Naive B cell (primary cell): Measurements from ENCODE around the gene TMCC3. TPM values are rescaled to one million over a fixed set of nuclear protein-coding genes. Genes with fewer than 3 reads are reported as not detected.
"Not testable (repeated sequence)": the region's sequence is repeated elsewhere in the genome, so short reads cannot be mapped to it uniquely, and the experiment has no call there.

Experiments
- ATAC-seq, 2 donors: fragments of 150-1000 bp; cut with Tn5 transposase; 2 replicates each; pipeline ENCODE4 v1.10.0; 2021; ENCODE audit warnings: low read depth in 2 of 2, mild to moderate bottlenecking in 2 of 2, moderate library complexity in 2 of 2
- DNase-seq: peaks from one replicate; pipeline ENCODE4 v3.0.0; 2022
- H3K27ac Mint-ChIP-seq, 6 donors: one replicate each; pipeline ENCODE4 v1.8.0; 2020 to 2022; ENCODE audit warnings: mild to moderate bottlenecking in 6 of 6, mixed read lengths in 6 of 6, moderate library complexity in 5 of 6, inconsistent platforms in 2 of 6
- H3K27me3 Mint-ChIP-seq, 3 donors: one replicate each; pipeline ENCODE4 v1.8.0; 2021 to 2022; ENCODE audit warnings: mixed read lengths in 3 of 3, mild to moderate bottlenecking in 1 of 3
- H3K36me3 Mint-ChIP-seq, 2 donors: one replicate each; pipeline ENCODE4 v1.8.0; 2020 to 2022; ENCODE audit warnings: mixed read lengths in 2 of 2, inconsistent platforms in 1 of 2, mild to moderate bottlenecking in 1 of 2
- H3K4me1 Mint-ChIP-seq, 3 donors: one replicate each; pipeline ENCODE4 v1.8.0; 2020 to 2022; ENCODE audit warnings: mixed read lengths in 3 of 3, inconsistent platforms in 1 of 3, mild to moderate bottlenecking in 1 of 3, moderate library complexity in 1 of 3
- H3K4me3 Mint-ChIP-seq, 8 donors: one replicate each; pipeline ENCODE4 v1.8.0; 2020 to 2022; ENCODE audit warnings: mild to moderate bottlenecking in 8 of 8, mixed read lengths in 8 of 8, moderate library complexity in 8 of 8, inconsistent platforms in 2 of 8
- H3K9me3 Mint-ChIP-seq, 7 donors: one replicate each; pipeline ENCODE4 v1.8.0; 2020 to 2022; ENCODE audit warnings: mixed read lengths in 7 of 7, mild to moderate bottlenecking in 5 of 7, inconsistent platforms in 2 of 7, moderate library complexity in 1 of 7
- polyA plus RNA-seq, 6 donors: library from polyadenylated mRNA; unstranded; fragments of 300-500 nt; fragmentation: Illumina TruSeq; gene quantifications; one replicate each; pipeline ENCODE4 v1.2.3, GENCODE V29; 2021; ENCODE audit warnings: low read depth in 6 of 6

The TMCC3 gene
- polyA plus RNA-seq, 6 donors from 2014 or later, result 8.4 to 21.7 (median 13.5) TPM

GRCh38 chr12:94601307-94601706 is 49.0 kb downstream of the TMCC3 start:
- not testable (repeated sequence) for H3K9me3 Mint-ChIP-seq, H3K4me3 Mint-ChIP-seq, H3K27me3 Mint-ChIP-seq, H3K27ac Mint-ChIP-seq, DNase-seq, H3K4me1 Mint-ChIP-seq, ATAC-seq
- peaks cover 6 to 10% of the 10 kb centered on the region in 2 donors for H3K36me3 Mint-ChIP-seq

GRCh38 chr12:94599189-94599588 is 51.2 kb downstream of the TMCC3 start:
- H3K27me3 Mint-ChIP-seq, result no peaks in the 10 kb centered on the region
- peaks cover 6% of the 10 kb centered on the region in 2 donors for H3K36me3 Mint-ChIP-seq
- no peaks in the 10 kb centered on the region for H3K9me3 Mint-ChIP-seq
- peaks cover 7 to 10% (median 8%) of the 10 kb centered on the region in 3 donors for H3K4me1 Mint-ChIP-seq
- no peak for ATAC-seq
- DNase-seq, result no peak
- H3K4me3 Mint-ChIP-seq, result no peak overlapping the region
- no peak overlapping the region for H3K27ac Mint-ChIP-seq

- DNase-seq (no peak), ATAC-seq (no peak)
- no peak overlapping the region for H3K4me3 Mint-ChIP-seq
- H3K27me3 Mint-ChIP-seq, result no peaks in the 10 kb centered on the region
- H3K4me1 Mint-ChIP-seq, result peaks cover 20 to 22% (median 21%) of the 10 kb centered on the region in 3 donors
- H3K9me3 Mint-ChIP-seq, result no peaks in the 10 kb centered on the region
- peaks cover 6% of the 10 kb centered on the region in 2 donors for H3K36me3 Mint-ChIP-seq
- H3K27ac Mint-ChIP-seq, result peak overlapping the region in 1 of 6 donors; percentile 9
These were observed 53.1 kb downstream of the TMCC3 start for GRCh38 chr12:94597268-94597667.

GRCh38 chr12:94596596-94596995 is 53.8 kb downstream of the TMCC3 start:
- Mint-ChIP-seq H3K27ac (no peak overlapping the region), H3K4me1 (peaks cover 20 to 22% (median 21%) of the 10 kb centered on the region in 3 donors), H3K4me3 (peak overlapping the region in 1 of 8 donors; percentile 4), H3K27me3 (no peaks in the 10 kb centered on the region), H3K9me3 (no peaks in the 10 kb centered on the region), H3K36me3 (peaks cover 6% of the 10 kb centered on the region in 2 donors)
- DNase-seq, result no peak
- no peak for ATAC-seq

GRCh38 chr12:94595152-94595551 is 55.2 kb downstream of the TMCC3 start:
- Mint-ChIP-seq H3K4me1 (peaks cover 20 to 22% (median 21%) of the 10 kb centered on the region in 3 donors), H3K27ac (no peak overlapping the region), H3K36me3 (peaks cover 12 to 16% of the 10 kb centered on the region in 2 donors), H3K9me3 (no peaks in the 10 kb centered on the region), H3K4me3 (no peak overlapping the region), H3K27me3 (no peaks in the 10 kb centered on the region)
- ATAC-seq (no peak), DNase-seq (no peak)

GRCh38 chr12:94594443-94594825 is 55.9 kb downstream of the TMCC3 start:
- H3K9me3 Mint-ChIP-seq, result no peaks in the 10 kb centered on the region
- peaks cover 20 to 22% (median 21%) of the 10 kb centered on the region in 3 donors for H3K4me1 Mint-ChIP-seq
- H3K36me3 Mint-ChIP-seq, result peaks cover 12 to 18% of the 10 kb centered on the region in 2 donors
- H3K27ac Mint-ChIP-seq, result peak overlapping the region in 2 of 6 donors; percentile 26 to 72
- DNase-seq (no peak), ATAC-seq (no peak)
- peak overlapping the region in 1 of 8 donors; percentile 18 for H3K4me3 Mint-ChIP-seq
- H3K27me3 Mint-ChIP-seq, result no peaks in the 10 kb centered on the region

GRCh38 chr12:94593822-94594442 is 56.4 kb downstream of the TMCC3 start:
- Mint-ChIP-seq H3K27me3 (no peaks in the 10 kb centered on the region), H3K9me3 (no peaks in the 10 kb centered on the region), H3K36me3 (peaks cover 12 to 18% of the 10 kb centered on the region in 2 donors), H3K4me3 (peak overlapping the region in 1 of 8 donors; percentile 25), H3K4me1 (peaks cover 20 to 22% (median 21%) of the 10 kb centered on the region in 3 donors), H3K27ac (peak overlapping the region in 2 of 6 donors; percentile 10 to 72)
- DNase-seq (no peak), ATAC-seq (peak; percentile 37 to 43)

GRCh38 chr12:94592723-94593122 is 57.6 kb downstream of the TMCC3 start:
- peaks cover 6 to 12% of the 10 kb centered on the region in 2 donors for H3K36me3 Mint-ChIP-seq
- not testable (repeated sequence) for H3K27me3 Mint-ChIP-seq

GRCh38 chr12:94592080-94592479 is 58.3 kb downstream of the TMCC3 start:
- H3K27ac Mint-ChIP-seq, result no peak overlapping the region
- ATAC-seq (no peak), DNase-seq (no peak)
- peaks cover 20 to 22% (median 21%) of the 10 kb centered on the region in 3 donors for H3K4me1 Mint-ChIP-seq
- no peaks in the 10 kb centered on the region for H3K27me3 Mint-ChIP-seq
- H3K4me3 Mint-ChIP-seq, result no peak overlapping the region
- peaks cover 6 to 12% of the 10 kb centered on the region in 2 donors for H3K36me3 Mint-ChIP-seq
- H3K9me3 Mint-ChIP-seq, result no peaks in the 10 kb centered on the region

More at GRCh38 chr12:94592723-94593122, 57.6 kb downstream of the TMCC3 start:
- Mint-ChIP-seq H3K4me1 (peaks cover 20 to 22% (median 21%) of the 10 kb centered on the region in 3 donors), H3K27ac (peak overlapping the region in 1 of 6 donors; percentile 57)
- H3K9me3 Mint-ChIP-seq, ATAC-seq, DNase-seq, H3K4me3 Mint-ChIP-seq: not testable (repeated sequence)

GRCh38 chr12:94590428-94590827 is 59.9 kb downstream of the TMCC3 start:
- no peak for ATAC-seq
- Mint-ChIP-seq H3K4me1 (peaks cover 20 to 33% (median 22%) of the 10 kb centered on the region in 3 donors), H3K27ac (no peak overlapping the region)

GRCh38 chr12:94589591-94590001 is 60.8 kb downstream of the TMCC3 start:
- Mint-ChIP-seq H3K27ac (no peak overlapping the region), H3K9me3 (no peaks in the 10 kb centered on the region), H3K36me3 (peaks cover 6 to 12% of the 10 kb centered on the region in 2 donors), H3K4me3 (no peak overlapping the region), H3K27me3 (no peaks in the 10 kb centered on the region), H3K4me1 (peaks cover 17 to 31% (median 21%) of the 10 kb centered on the region in 3 donors)
- ATAC-seq (no peak), DNase-seq (no peak)

More at GRCh38 chr12:94590428-94590827, 59.9 kb downstream of the TMCC3 start:
- H3K4me3 Mint-ChIP-seq, result no peak overlapping the region
- H3K36me3 Mint-ChIP-seq, result peaks cover 6 to 12% of the 10 kb centered on the region in 2 donors
- H3K27me3 Mint-ChIP-seq, result no peaks in the 10 kb centered on the region
- no peaks in the 10 kb centered on the region for H3K9me3 Mint-ChIP-seq
- no peak for DNase-seq

GRCh38 chr12:94588346-94588745 is 62.0 kb downstream of the TMCC3 start:
- Mint-ChIP-seq H3K27ac (no peak overlapping the region), H3K4me1 (peaks cover 6 to 18% (median 11%) of the 10 kb centered on the region in 3 donors), H3K36me3 (peaks cover 6 to 12% of the 10 kb centered on the region in 2 donors), H3K9me3 (no peaks in the 10 kb centered on the region), H3K4me3 (no peak overlapping the region), H3K27me3 (no peaks in the 10 kb centered on the region)
- no peak for DNase-seq
- no peak for ATAC-seq

GRCh38 chr12:94587266-94588241 is 62.8 kb downstream of the TMCC3 start:
- DNase-seq (no peak), ATAC-seq (no peak)
- Mint-ChIP-seq H3K27ac (no peak overlapping the region), H3K9me3 (no peaks in the 10 kb centered on the region), H3K4me3 (no peak overlapping the region), H3K27me3 (no peaks in the 10 kb centered on the region), H3K4me1 (peaks cover 0 to 13% (median 8%) of the 10 kb centered on the region in 3 donors), H3K36me3 (peaks cover 8 to 12% of the 10 kb centered on the region in 2 donors)
